Subcutaneous adipose tissue (tissue), 4 donors: ENCODE data around the gene PHF14. TPM values are rescaled to one million over a fixed set of nuclear protein-coding genes. Genes with fewer than 3 reads are reported as not detected.

ENCODE experiments used
- total RNA-seq, 4 donors: library from RNA; depleted of rRNA; stranded (reverse); fragments of >200 nt; gene quantifications; one replicate each; pipeline ENCODE4 v1.1.0, GENCODE V29; 2016
- TF ChIP-seq, protein P1 (sequence below): fragments of 450-650 bp; IDR thresholded peaks from one replicate; pipeline ENCODE4 v1.5.1; 2016; ENCODE audit warnings: low read depth, mild to moderate bottlenecking, control low read depth, antibody characterized with exemption, moderate library complexity

The PHF14 gene
- total RNA-seq, 4 donors from 2014 or later, result 39.9 to 51.7 (median 42.9) TPM

DNA sequence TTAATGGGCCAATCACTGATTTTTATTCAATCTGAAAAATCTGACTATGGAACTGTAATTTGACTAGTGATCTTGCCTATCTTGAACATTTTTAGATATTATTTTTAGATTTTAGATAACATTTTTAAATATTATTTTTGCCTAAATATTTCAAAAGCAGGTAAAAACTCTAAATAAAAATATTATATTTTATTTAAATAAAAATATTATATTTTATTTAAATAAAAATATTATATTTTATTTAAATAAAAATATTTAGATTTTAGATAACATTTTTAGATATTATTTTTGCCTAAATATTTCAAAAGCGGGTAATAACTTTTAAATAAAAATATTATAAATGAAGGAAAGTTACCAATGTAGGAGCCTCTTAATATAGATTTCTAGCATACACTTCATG lies 187.8 kb downstream of the PHF14 start:
- TF ChIP-seq, protein P1, sequence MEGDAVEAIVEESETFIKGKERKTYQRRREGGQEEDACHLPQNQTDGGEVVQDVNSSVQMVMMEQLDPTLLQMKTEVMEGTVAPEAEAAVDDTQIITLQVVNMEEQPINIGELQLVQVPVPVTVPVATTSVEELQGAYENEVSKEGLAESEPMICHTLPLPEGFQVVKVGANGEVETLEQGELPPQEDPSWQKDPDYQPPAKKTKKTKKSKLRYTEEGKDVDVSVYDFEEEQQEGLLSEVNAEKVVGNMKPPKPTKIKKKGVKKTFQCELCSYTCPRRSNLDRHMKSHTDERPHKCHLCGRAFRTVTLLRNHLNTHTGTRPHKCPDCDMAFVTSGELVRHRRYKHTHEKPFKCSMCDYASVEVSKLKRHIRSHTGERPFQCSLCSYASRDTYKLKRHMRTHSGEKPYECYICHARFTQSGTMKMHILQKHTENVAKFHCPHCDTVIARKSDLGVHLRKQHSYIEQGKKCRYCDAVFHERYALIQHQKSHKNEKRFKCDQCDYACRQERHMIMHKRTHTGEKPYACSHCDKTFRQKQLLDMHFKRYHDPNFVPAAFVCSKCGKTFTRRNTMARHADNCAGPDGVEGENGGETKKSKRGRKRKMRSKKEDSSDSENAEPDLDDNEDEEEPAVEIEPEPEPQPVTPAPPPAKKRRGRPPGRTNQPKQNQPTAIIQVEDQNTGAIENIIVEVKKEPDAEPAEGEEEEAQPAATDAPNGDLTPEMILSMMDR, result no peak

DNA sequence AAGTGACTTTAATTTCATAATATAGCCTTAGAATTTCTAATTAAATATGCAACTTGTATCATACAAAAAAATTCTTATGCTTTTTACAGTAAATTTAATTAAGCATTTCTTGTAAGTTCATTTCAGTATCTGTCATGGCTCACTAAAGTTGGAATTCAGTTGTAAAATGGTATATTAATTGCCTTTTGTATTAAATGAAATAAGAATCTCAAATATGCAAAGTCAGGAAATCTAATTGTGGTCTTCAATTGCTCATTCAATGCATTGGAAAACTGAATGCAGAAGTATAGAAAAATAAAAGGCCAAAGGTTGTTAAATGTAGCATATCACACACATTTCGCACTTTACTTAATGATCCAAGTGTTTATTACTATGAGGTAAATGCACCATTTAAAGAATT lies 189.5 kb downstream of the PHF14 start:
- TF ChIP-seq, protein P1, result no peak

DNA sequence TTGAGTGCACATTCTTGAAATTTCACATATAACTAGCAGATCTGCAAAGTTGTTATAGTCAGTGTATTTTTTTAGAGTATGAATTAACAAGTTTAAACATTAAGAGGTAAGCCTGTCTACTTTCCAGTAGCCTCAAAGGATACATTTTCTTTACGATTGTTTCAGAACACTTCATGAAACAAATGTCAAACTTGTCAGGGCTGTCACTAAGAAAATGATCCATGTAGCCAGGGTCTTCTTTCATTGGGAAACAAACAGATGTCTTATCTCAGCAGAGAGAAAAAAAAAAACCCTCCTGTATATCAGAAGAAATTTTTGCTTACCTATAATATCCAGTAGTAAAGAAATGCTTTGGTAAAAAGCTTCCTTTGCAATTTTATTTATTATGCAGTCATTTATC lies 192.4 kb downstream of the PHF14 start:
- TF ChIP-seq, protein P1, result no peak

DNA sequence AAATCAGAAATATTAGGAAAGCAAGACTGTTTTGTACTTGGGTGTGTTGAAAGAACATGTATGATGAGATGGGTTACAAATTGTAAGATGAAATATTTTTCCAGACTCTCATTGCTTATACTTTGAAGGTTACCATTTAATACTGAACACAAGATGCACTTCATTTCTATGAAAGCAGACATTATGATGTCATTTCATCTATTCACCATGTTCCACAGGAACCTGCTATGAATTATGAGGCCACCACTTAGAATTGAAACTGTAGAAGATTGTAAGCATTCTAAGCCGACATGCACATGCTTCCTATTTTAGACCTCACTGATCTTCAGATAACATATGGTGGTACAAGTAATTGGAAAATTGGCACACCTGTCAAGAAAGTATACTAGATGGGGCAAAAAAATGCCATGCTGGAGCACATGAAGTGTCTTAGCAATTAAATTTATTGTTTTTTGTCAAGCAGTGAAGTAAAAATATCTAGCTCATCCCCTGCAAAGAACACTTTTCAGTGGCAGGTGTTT lies 195.0 kb downstream of the PHF14 start:
- TF ChIP-seq, protein P1, result no peak

DNA sequence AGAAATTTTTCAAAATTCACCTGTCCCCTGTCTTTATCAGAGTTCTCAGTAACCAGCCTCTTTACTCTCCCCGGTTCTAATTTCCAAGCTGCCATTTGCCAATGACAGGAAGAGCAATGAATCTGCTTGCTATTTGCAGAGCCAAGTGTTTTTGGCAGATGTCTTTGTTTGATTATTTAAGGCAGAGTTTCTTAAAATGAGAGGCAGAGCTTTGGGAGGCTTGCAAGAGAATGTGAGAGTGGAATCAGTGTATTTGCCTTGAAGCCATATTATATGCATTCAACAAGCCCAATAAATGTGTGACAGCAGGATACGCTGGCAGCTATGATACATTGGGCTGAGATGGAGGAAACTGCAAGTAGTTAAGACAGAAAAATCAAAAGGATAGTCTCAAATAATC lies 196.5 kb downstream of the PHF14 start:
- TF ChIP-seq, protein P1, result no peak

DNA sequence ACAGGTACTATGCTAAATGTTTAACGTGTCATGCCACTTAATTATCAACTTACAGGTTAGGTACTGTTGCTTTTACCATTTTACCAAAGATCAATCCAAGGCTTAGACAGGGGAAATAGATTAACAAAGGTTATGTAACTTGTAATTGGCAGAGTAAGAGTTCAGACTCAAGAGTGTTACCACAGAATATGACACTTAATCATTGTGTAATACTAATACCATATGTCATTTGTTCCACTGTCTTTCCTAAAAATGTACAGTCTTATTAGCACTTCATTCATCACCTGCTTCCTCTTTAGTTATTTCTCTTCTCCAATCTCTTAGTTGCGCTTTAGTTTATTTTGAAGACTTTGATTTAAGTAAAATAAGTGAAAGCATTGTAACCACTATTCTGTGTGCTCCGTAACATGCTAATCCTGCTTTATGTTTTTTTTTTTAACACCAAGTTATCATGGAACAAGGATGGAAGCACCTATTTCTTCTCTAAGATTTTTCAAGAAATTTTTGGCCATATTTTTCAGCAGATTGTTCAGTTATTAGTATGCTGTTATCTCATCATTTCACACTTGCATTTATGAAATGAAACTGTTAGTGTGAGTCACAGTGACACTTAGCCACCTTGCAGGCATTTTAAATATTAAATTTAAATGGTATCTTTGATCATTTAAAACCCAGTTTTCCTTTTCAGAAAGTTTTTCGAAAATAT lies 197.3 kb downstream of the PHF14 start:
- TF ChIP-seq, protein P1, result no peak

DNA sequence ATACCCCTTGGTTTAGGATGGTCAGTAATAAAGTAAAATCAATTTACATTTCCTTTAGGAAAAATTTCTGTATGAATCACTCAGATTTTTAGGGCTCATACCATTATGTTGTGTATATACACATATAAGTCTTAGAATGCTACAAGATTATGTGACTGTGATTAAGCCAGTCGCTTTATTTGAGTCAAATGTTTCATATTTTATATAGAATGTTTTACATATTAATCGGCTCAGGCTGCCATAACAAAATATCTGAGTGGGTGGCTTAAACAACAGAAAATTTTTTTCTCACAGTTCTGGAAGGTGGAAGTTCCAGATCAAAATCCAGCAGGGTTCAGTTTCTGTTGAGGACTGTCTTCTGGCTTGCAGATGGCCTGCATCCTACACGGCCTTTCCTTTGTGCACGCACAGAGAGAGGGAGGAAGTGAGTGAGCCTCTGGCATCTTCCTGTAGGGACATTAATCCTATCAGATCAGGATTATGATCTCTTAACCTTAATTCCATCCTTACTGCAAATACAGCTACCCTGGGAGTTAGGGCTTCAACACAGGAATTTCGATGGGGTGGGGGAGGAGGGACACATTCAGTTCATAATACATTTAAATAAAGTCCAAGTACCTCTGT lies 198.0 kb downstream of the PHF14 start:
- TF ChIP-seq, protein P1, result no peak
